HT1080 (cell line): ENCODE measurements around the gene GNLY. TPM values are rescaled to one million over a fixed set of nuclear protein-coding genes. Genes with fewer than 3 reads are reported as not detected.

Experiments
- DNase-seq: peaks from one replicate; pipeline ENCODE4 v3.0.0-alpha.2; 2015; ENCODE audit warnings: low read depth
- small RNA-seq: library from RNA; depleted of rRNA; stranded (forward); fragments of <200 nt; gene quantifications from one replicate; pipeline ENCODE3, GENCODE V24; 2014
- total RNA-seq: library from RNA; depleted of rRNA; stranded (reverse); fragments of >200 nt; shearing (Covaris generic); gene quantifications from 2 replicates; pipeline ENCODE4 v1.2.3, GENCODE V29; 2014; rRNA removed

Gene GNLY
- total RNA-seq, 1 experiment from 2014 or later, result not detected

- no peak for DNase-seq
These were observed 49.3 kb downstream of the GNLY start for GRCh38 chr2:85743304-85743978.

- DNase-seq, result no peak
These were observed 49.9 kb downstream of the GNLY start for GRCh38 chr2:85744055-85744454.

GRCh38 chr2:85744741-85745601 is 50.8 kb downstream of the GNLY start:
- no peak for DNase-seq

- no peak for DNase-seq
These were observed 51.5 kb downstream of the GNLY start for GRCh38 chr2:85745619-85746018.

- DNase-seq, result no peak
These were observed 52.3 kb downstream of the GNLY start for GRCh38 chr2:85746321-85747004.

GRCh38 chr2:85747441-85747840 is 53.3 kb downstream of the GNLY start:
- no peak for DNase-seq

GRCh38 chr2:85748039-85748734 is 54.0 kb downstream of the GNLY start:
- no peak for DNase-seq

Small RNA genes lying within 50 kb of the gene (small RNA-seq; reads per million reads assigned to genes)
- gene RNU1-38P, result not detected

Other genes starting within 250 kb of the GNLY start
- 82.1 and 140 TPM in 2 replicates for gene MAT2A, start 155.2 kb upstream of the GNLY start, total RNA-seq
- 37.8 and 41.9 TPM in 2 replicates for gene GGCX, start 132.9 kb upstream of the GNLY start, total RNA-seq
- 2.6 and 5.1 TPM in 2 replicates for gene VAMP8, start 116.8 kb upstream of the GNLY start, total RNA-seq
- gene VAMP5, start 109.9 kb upstream of the GNLY start, total RNA-seq, result not detected in 2 replicates
- 192 and 302 TPM in 2 replicates for gene RNF181, start 98.6 kb upstream of the GNLY start, total RNA-seq
- gene TMEM150A, start 91.7 kb upstream of the GNLY start, total RNA-seq, result 7.0 and 9.7 TPM in 2 replicates
- 26.5 and 31.4 TPM in 2 replicates for gene C2orf68, start 82.3 kb upstream of the GNLY start, total RNA-seq
- 87.9 and 95.0 TPM in 2 replicates for gene USP39, start 78.2 kb upstream of the GNLY start, total RNA-seq
- gene SFTPB, start 26.2 kb upstream of the GNLY start, total RNA-seq, result not detected in 2 replicates
- gene ATOH8, start 59.6 kb downstream of the GNLY start, total RNA-seq, result 2.1 and 3.8 TPM in 2 replicates
- gene ST3GAL5, start 194.6 kb downstream of the GNLY start, total RNA-seq, result 1.2 TPM in 2 replicates